Lower lobe of right lung (tissue), 2 donors: Measurements from ENCODE around the gene LETMD1. TPM values are rescaled to one million over a fixed set of nuclear protein-coding genes. Genes with fewer than 3 reads are reported as not detected.

Experiments
- ATAC-seq, 2 donors: fragments of 200-7000 bp; cut with Tn5 transposase; one replicate each; pipeline ENCODE4 v1.9.1; 2020 to 2022; ENCODE audit warnings: mild to moderate bottlenecking in 2 of 2, moderate library complexity in 2 of 2
- DNase-seq: peaks from one replicate; pipeline ENCODE4 v3.0.0-alpha.2; 2020
- H3K27ac ChIP-seq: fragments of 200-600 bp; one replicate; pipeline ENCODE4 v1.8.0; 2022
- H3K27me3 ChIP-seq: fragments of 200-600 bp; one replicate; pipeline ENCODE4 v1.8.0; 2022; ENCODE audit warnings: low read depth
- H3K36me3 ChIP-seq: fragments of 200-600 bp; one replicate; pipeline ENCODE4 v1.8.0; 2022; ENCODE audit warnings: mild to moderate bottlenecking
- H3K4me1 ChIP-seq: fragments of 200-600 bp; one replicate; pipeline ENCODE4 v1.8.0; 2022
- H3K4me3 ChIP-seq: fragments of 200-600 bp; one replicate; pipeline ENCODE4 v1.8.0; 2022; ENCODE audit warnings: mild to moderate bottlenecking
- H3K9me3 ChIP-seq: fragments of 200-600 bp; one replicate; pipeline ENCODE4 v1.8.0; 2022
- intact Hi-C: fragments of 100-400 bp; cut with DNase I; formaldehyde crosslinking; loops from one replicate; pipeline ENCODE4 v1.11.0; 2022
- total RNA-seq: library from RNA; stranded (reverse); fragmentation: NEBNext Ultra II Directional; extraction: Animal tissue kit (Norgen Biotek cat#: 25700); gene quantifications from one replicate; pipeline ENCODE4 v1.2.1, GENCODE V29; 2021
- TF ChIP-seq, protein P1 (sequence below): fragments of 200-600 bp; IDR thresholded peaks from one replicate; pipeline ENCODE4 v1.8.0; 2022; ENCODE audit warnings: antibody characterized with exemption, mild to moderate bottlenecking
- donor health status: DM: no; HTN: yes; CAD: no; lungs with severe emphysema.

The LETMD1 gene
- total RNA-seq, 1 donor from 2014 or later = 69.6 TPM

DNA sequence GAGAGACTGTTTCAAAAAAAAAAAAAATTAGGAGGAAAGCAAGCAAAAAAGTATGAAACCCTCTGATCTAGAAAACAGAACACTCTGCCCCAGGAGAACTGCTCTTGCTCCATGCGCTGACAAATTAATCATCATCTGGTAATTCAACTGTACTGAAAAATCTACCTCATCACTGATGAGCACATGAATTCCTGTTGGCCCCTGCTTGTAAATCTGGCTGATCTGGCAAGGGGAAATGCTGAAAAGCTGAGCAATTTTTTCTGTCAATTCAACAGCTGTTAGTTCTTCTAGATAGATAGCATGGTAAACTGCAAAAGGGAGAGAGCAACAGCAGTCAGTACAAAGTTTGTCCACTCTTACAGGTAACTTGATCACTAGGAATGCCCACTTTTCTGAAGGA is 50.5 kb downstream of the LETMD1 start:
- DNase-seq = no peak
- intact Hi-C loops = no loop called here
- Histone ChIP-seq H3K4me3 (no peak overlapping the region), H3K27ac (no peak overlapping the region), H3K36me3 (peaks cover 100% of the 10 kb centered on the region), H3K9me3 (no peaks in the 10 kb centered on the region), H3K27me3 (no peaks in the 10 kb centered on the region), H3K4me1 (no peaks in the 10 kb centered on the region)
- TF ChIP-seq, protein P1, sequence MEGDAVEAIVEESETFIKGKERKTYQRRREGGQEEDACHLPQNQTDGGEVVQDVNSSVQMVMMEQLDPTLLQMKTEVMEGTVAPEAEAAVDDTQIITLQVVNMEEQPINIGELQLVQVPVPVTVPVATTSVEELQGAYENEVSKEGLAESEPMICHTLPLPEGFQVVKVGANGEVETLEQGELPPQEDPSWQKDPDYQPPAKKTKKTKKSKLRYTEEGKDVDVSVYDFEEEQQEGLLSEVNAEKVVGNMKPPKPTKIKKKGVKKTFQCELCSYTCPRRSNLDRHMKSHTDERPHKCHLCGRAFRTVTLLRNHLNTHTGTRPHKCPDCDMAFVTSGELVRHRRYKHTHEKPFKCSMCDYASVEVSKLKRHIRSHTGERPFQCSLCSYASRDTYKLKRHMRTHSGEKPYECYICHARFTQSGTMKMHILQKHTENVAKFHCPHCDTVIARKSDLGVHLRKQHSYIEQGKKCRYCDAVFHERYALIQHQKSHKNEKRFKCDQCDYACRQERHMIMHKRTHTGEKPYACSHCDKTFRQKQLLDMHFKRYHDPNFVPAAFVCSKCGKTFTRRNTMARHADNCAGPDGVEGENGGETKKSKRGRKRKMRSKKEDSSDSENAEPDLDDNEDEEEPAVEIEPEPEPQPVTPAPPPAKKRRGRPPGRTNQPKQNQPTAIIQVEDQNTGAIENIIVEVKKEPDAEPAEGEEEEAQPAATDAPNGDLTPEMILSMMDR = no peak
- ATAC-seq = no peak

DNA sequence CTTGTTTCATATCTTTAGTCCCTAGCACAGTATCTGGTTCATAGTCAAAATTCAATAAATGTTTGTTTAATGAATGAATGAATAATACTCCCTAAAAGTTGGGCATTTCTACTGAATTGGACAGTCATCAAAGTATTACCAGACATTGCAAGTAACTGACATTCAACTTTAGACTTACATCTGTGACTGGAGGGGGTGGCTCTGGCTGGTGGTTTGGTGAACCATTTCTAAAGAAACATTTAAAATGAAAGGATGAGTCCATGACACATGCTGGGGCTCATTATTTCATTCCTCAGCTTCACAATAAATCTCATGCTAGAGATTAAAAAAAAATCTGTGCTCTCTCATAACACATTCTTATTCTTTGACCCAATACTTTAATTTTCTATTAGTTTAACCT is 55.9 kb downstream of the LETMD1 start:
- Histone ChIP-seq H3K9me3 (no peaks in the 10 kb centered on the region), H3K27ac (no peak overlapping the region), H3K36me3 (peaks cover 93% of the 10 kb centered on the region), H3K4me1 (no peaks in the 10 kb centered on the region), H3K27me3 (no peaks in the 10 kb centered on the region), H3K4me3 (no peak overlapping the region)
- no peak for ATAC-seq
- DNase-seq = no peak
- intact Hi-C loops = no loop called here
- TF ChIP-seq, protein P1 = no peak

DNA sequence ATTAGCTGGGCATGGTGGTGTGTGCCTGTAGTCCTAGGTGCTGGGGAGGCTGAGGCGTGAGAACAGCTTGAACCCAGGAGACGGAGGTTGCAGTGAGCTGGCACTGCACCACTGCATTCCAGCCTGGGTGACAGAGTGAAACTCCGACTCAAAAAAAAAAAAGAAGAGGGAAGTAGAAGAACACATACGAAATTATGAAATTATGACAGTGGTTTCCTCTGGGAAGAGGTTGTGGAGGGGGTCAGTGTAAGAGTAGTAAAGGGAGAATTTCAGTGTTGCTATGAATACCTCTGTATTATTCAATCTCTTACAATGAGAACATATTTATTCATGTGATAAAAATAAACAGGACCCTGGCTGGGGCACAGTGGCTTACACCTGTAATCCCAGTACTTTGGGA is 60.0 kb downstream of the LETMD1 start:
- Histone ChIP-seq H3K4me3 (no peak overlapping the region), H3K9me3 (no peaks in the 10 kb centered on the region), H3K27me3 (no peaks in the 10 kb centered on the region), H3K36me3 (peaks cover 91% of the 10 kb centered on the region), H3K4me1 (no peaks in the 10 kb centered on the region), H3K27ac (no peak overlapping the region)
- DNase-seq (no peak), ATAC-seq (no peak)
- intact Hi-C loops = no loop called here
- TF ChIP-seq, protein P1 = no peak

Other genes starting within 250 kb of the LETMD1 start
- not detected for gene TMPRSS12, start 205.4 kb upstream of the LETMD1 start, total RNA-seq
- gene HIGD1C, start 95.8 kb upstream of the LETMD1 start, total RNA-seq = not detected
- gene SLC11A2, start 21.9 kb upstream of the LETMD1 start, total RNA-seq = 102 TPM
- 21.2 TPM for gene CSRNP2, start 35.3 kb downstream of the LETMD1 start, total RNA-seq
- 30.2 TPM for gene TFCP2, start 124.8 kb downstream of the LETMD1 start, total RNA-seq
- gene POU6F1, start 169.7 kb downstream of the LETMD1 start, total RNA-seq = 13.5 TPM
- gene DAZAP2, start 190.5 kb downstream of the LETMD1 start, total RNA-seq = 259 TPM
- gene SMAGP, start 222.1 kb downstream of the LETMD1 start, total RNA-seq = 31.3 TPM